GM23338 (cell line): ENCODE measurements around the gene TMTC4. TPM values are rescaled to one million over a fixed set of nuclear protein-coding genes. Genes with fewer than 3 reads are reported as not detected.

Source experiments
- ATAC-seq: fragments of 200-7000 bp; cut with Tn5 transposase; 3 replicates; pipeline ENCODE4 v1.9.1; 2020
- DNase-seq: peaks from one replicate; pipeline ENCODE4 v3.0.0-alpha.2; 2015; ENCODE audit warnings: low spot score
- H2AFZ ChIP-seq: fragments of 200-600 bp; sonication (generic); 2 replicates; pipeline ENCODE4 v1.8.0; 2016; ENCODE audit warnings: antibody characterized with exemption, mild to moderate bottlenecking, moderate library complexity
- H3F3A ChIP-seq: fragments of 200-600 bp; sonication (generic); replicated peaks from 2 replicates; pipeline ENCODE4 v1.8.0; 2017; ENCODE audit warnings: antibody characterized with exemption, mixed run types, low read depth
- H3K27ac ChIP-seq: fragments of 200-600 bp; sonication (generic); 2 replicates; pipeline ENCODE4 v1.6.1; 2016; ENCODE audit warnings: low read depth
- H3K27me3 ChIP-seq: fragments of 200-600 bp; sonication (generic); 2 replicates; pipeline ENCODE4 v1.8.0; 2016; ENCODE audit warnings: mild to moderate bottlenecking, mixed run types, moderate library complexity; ENCODE audit not compliant: insufficient read depth
- H3K36me3 ChIP-seq: fragments of 200-600 bp; sonication (generic); 2 replicates; pipeline ENCODE4 v1.8.0; 2016; ENCODE audit warnings: mild to moderate bottlenecking; ENCODE audit not compliant: insufficient read depth
- H3K4me1 ChIP-seq: fragments of 200-600 bp; sonication (generic); 2 replicates; pipeline ENCODE4 v1.8.0; 2016; ENCODE audit warnings: mild to moderate bottlenecking, moderate library complexity; ENCODE audit not compliant: insufficient read depth
- H3K4me2 ChIP-seq: fragments of 200-600 bp; sonication (generic); 2 replicates; pipeline ENCODE4 v1.7.1; 2017; ENCODE audit warnings: mixed run types
- H3K4me3 ChIP-seq: fragments of 200-600 bp; sonication (generic); 2 replicates; pipeline ENCODE4 v1.6.1; 2016; ENCODE audit warnings: mixed run types
- H3K79me2 ChIP-seq: fragments of 200-600 bp; sonication (generic); replicated peaks from 2 replicates; pipeline ENCODE4 v1.8.0; 2017; ENCODE audit warnings: mild to moderate bottlenecking; ENCODE audit not compliant: insufficient read depth
- H3K9me2 ChIP-seq: fragments of 200-600 bp; sonication (generic); 2 replicates; pipeline ENCODE4 v1.8.0; 2017; ENCODE audit not compliant: insufficient read depth
- H4K20me1 ChIP-seq: fragments of 200-600 bp; sonication (generic); replicated peaks from 2 replicates; pipeline ENCODE4 v1.8.0; 2017; ENCODE audit warnings: mild to moderate bottlenecking; ENCODE audit not compliant: insufficient read depth
- H3K27ac Mint-ChIP-seq: 2 replicates; pipeline ENCODE4 v1.8.0; 2020; ENCODE audit warnings: inconsistent platforms, mild to moderate bottlenecking, moderate library complexity, mixed read lengths
- H3K27me3 Mint-ChIP-seq: 3 replicates; pipeline ENCODE4 v1.8.0; 2022; ENCODE audit warnings: low read depth, mild to moderate bottlenecking, moderate library complexity, mixed read lengths, inconsistent platforms; ENCODE audit not compliant: insufficient read depth, poor library complexity
- H3K36me3 Mint-ChIP-seq: 3 replicates; pipeline ENCODE4 v1.8.0; 2021; ENCODE audit warnings: low read depth, mild to moderate bottlenecking, inconsistent platforms, moderate library complexity, mixed read lengths
- H3K4me1 Mint-ChIP-seq: 3 replicates; pipeline ENCODE4 v1.8.0; 2020; ENCODE audit warnings: mild to moderate bottlenecking, inconsistent platforms, mixed read lengths
- H3K4me3 Mint-ChIP-seq: 3 replicates; pipeline ENCODE4 v1.8.0; 2021; ENCODE audit warnings: moderate library complexity, mild to moderate bottlenecking, inconsistent platforms, mixed read lengths
- H3K9me3 Mint-ChIP-seq: 3 replicates; pipeline ENCODE4 v1.8.0; 2020; ENCODE audit warnings: moderate library complexity, mild to moderate bottlenecking, inconsistent platforms, mixed read lengths
- CREB1 ChIP-seq: fragments of 250-450 bp; sonication (Bioruptor Pico); IDR thresholded peaks from 2 replicates; pipeline ENCODE4 v1.5.0; 2020; ENCODE audit warnings: low read depth, mild to moderate bottlenecking, moderate library complexity
- CTCF ChIP-seq, 2 experiments: fragments of 200-600 bp in 1 of 2; sonication (generic) in 1 of 2; conservative IDR thresholded peaks; 2 replicates each; pipeline versions ENCODE4 v1.5.1 to v1.6.1; 2016 to 2017; ENCODE audit warnings: antibody characterized with exemption in 2 of 2, low read depth in 2 of 2, mild to moderate bottlenecking in 2 of 2, moderate library complexity in 1 of 2
- ETS1 ChIP-seq: IDR thresholded peaks from 2 replicates; pipeline ENCODE4 v1.6.1; 2016; ENCODE audit warnings: antibody characterized with exemption
- EZH2phosphoT487 ChIP-seq: fragments of 200-600 bp; sonication (generic); IDR thresholded peaks from one replicate; pipeline ENCODE4 v1.8.1; 2018; ENCODE audit warnings: antibody characterized with exemption; ENCODE audit not compliant: unreplicated experiment
- JUNB ChIP-seq: IDR thresholded peaks from one replicate; pipeline ENCODE4 v1.6.1; 2016; ENCODE audit warnings: antibody characterized with exemption; ENCODE audit not compliant: unreplicated experiment
- NANOG ChIP-seq: IDR thresholded peaks from 2 replicates; pipeline ENCODE4 v1.6.1; 2016; ENCODE audit warnings: antibody characterized with exemption, borderline replicate concordance
- STAT1 ChIP-seq: IDR thresholded peaks from one replicate; pipeline ENCODE4 v1.6.1; 2016; ENCODE audit warnings: antibody characterized with exemption; ENCODE audit not compliant: unreplicated experiment
- ZNF114 ChIP-seq: fragments of 250-450 bp; sonication (Bioruptor Pico); IDR thresholded peaks from 2 replicates; pipeline ENCODE4 v1.5.0; 2020; ENCODE audit warnings: mild to moderate bottlenecking, moderate library complexity
- ZNF331 ChIP-seq: fragments of 250-450 bp; sonication (Bioruptor Pico); IDR thresholded peaks from 2 replicates; pipeline ENCODE4 v1.5.0; 2020; ENCODE audit warnings: low read depth, mild to moderate bottlenecking, moderate library complexity
- polyA plus RNA-seq: library from polyadenylated mRNA; unstranded; fragments of >200 nt; fragmentation: Nextera tagmentation; extraction: Ambion mirVana; gene quantifications from 2 replicates; pipeline ENCODE4 v1.2.1, GENCODE V29; 2016
- total RNA-seq: library from RNA; depleted of rRNA; stranded (reverse); fragments of >200 nt; shearing (Covaris generic); gene quantifications from 2 replicates; pipeline ENCODE4 v1.2.3, GENCODE V29; 2014

Gene TMTC4
- total and polyA plus RNA-seq, 2 experiments from 2014 or later: 21.9 to 50.0 TPM

- TF ChIP-seq ETS1: no peak
Observed at GRCh38 chr13:100674572-100674871, at the start of gene TMTC4 (continued).

GRCh38 chr13:100722517-100722916, 47.9 kb upstream of the TMTC4 start:
- Mint-ChIP-seq H3K27ac (no peak overlapping the region), H3K36me3 (no peaks in the 10 kb centered on the region; the same call in 2 of the 3 replicates), H3K9me3 (peaks cover 3% of the 10 kb centered on the region; the same call in 1 of the 3 replicates), H3K4me3 (no peak overlapping the region), H3K4me1 (no peaks in the 10 kb centered on the region; the same call in 2 of the 3 replicates), H3K27me3 (no peaks in the 10 kb centered on the region)
- Histone ChIP-seq H3K4me2 (no peak overlapping the region), H3K27me3 (no peaks in the 10 kb centered on the region), H3K27ac (no peak overlapping the region), H3K4me3 (no peak overlapping the region), H2AFZ (0 out of 2 replicates have a peak overlapping the region, but pooled peaks have one; percentile 0), H3F3A (no peaks in the 10 kb centered on the region), H3K79me2 (no peaks in the 10 kb centered on the region), H3K9me2 (peaks cover 5% of the 10 kb centered on the region; the same call in 1 of the 2 replicates), H3K4me1 (no peaks in the 10 kb centered on the region), H4K20me1 (no peaks in the 10 kb centered on the region), H3K36me3 (no peaks in the 10 kb centered on the region)
- DNase-seq (peak; percentile 28), ATAC-seq (peak; percentile 88)
- TF ChIP-seq NANOG: no peak
- no peak for TF ChIP-seq EZH2phosphoT487
- TF ChIP-seq JUNB: no peak
- no peak for TF ChIP-seq CREB1 (CRISPR knock-in tag)
- no peak for TF ChIP-seq ZNF331 (CRISPR knock-in tag)
- peak in 1 of 2 experiments; percentile 43; a peak in 3 of 4 replicates for TF ChIP-seq CTCF (conservative IDR thresholded peaks at IDR 0.05; ENCODE audit: low read depth in 2 of 2)
- no peak for TF ChIP-seq STAT1
- TF ChIP-seq ZNF114 (CRISPR knock-in tag): no peak

GRCh38 chr13:100721885-100722512, 47.4 kb upstream of the TMTC4 start:
- H3K9me3 Mint-ChIP-seq: peaks cover 3% of the 10 kb centered on the region; the same call in 1 of the 3 replicates
- Histone ChIP-seq H3K36me3 (no peaks in the 10 kb centered on the region), H3K27ac (no peak overlapping the region), H2AFZ (0 out of 2 replicates have a peak overlapping the region, but pooled peaks have one; percentile 0), H3K4me3 (no peak overlapping the region), H3F3A (no peaks in the 10 kb centered on the region), H3K27me3 (no peaks in the 10 kb centered on the region), H3K4me1 (no peaks in the 10 kb centered on the region), H4K20me1 (no peaks in the 10 kb centered on the region), H3K79me2 (no peaks in the 10 kb centered on the region), H3K9me2 (peaks cover 5% of the 10 kb centered on the region; the same call in 1 of the 2 replicates), H3K4me2 (no peak overlapping the region)
- H3K27me3 Mint-ChIP-seq: no peaks in the 10 kb centered on the region
- H3K36me3 Mint-ChIP-seq: no peaks in the 10 kb centered on the region; the same call in 2 of the 3 replicates
- DNase-seq (peak; percentile 80), ATAC-seq (peak; percentile 86)
- TF ChIP-seq CTCF (conservative IDR thresholded peaks at IDR 0.05; ENCODE audit: low read depth in 2 of 2) (peak; percentile 78), ZNF114 (CRISPR knock-in tag) (no peak)
- no peaks in the 10 kb centered on the region; the same call in 2 of the 3 replicates for H3K4me1 Mint-ChIP-seq
- no peak overlapping the region for H3K27ac Mint-ChIP-seq
- no peak overlapping the region for H3K4me3 Mint-ChIP-seq
